Prostate gland (tissue), 2 donors: ENCODE data around the gene LMLN. TPM values are rescaled to one million over a fixed set of nuclear protein-coding genes. Genes with fewer than 3 reads are reported as not detected.
A peak's percentile ranks its signal among the peaks of the same experiment; 100 is the strongest.
"Not testable (repeated sequence)": the region's sequence is repeated elsewhere in the genome, so short reads cannot be mapped to it uniquely, and the experiment has no call there.

Experiments
- DNase-seq: peaks from one replicate; pipeline ENCODE4 v3.0.0-alpha.2; 2019; ENCODE audit warnings: low spot score
- H3K27ac ChIP-seq, 2 donors: fragments of 200-600 bp; sonication (generic); 2 replicates each; pipeline ENCODE4 v1.5.1; 2017 to 2019
- H3K27me3 ChIP-seq: fragments of 200-600 bp; sonication (generic); replicated peaks from 2 replicates; pipeline ENCODE4 v1.5.1; 2019; ENCODE audit not compliant: insufficient read depth
- H3K36me3 ChIP-seq, 2 donors: fragments of 200-600 bp; sonication (generic); 1 replicate in 1 of 2; 2 replicates in 1 of 2; pipeline versions ENCODE4 v1.5.1 to v1.8.1; 2017 to 2019
- H3K4me1 ChIP-seq: fragments of 200-600 bp; sonication (generic); replicated peaks from 2 replicates; pipeline ENCODE4 v1.5.1; 2019
- H3K4me3 ChIP-seq, 2 donors: fragments of 200-600 bp; sonication (generic); 2 replicates each; pipeline ENCODE4 v1.5.1; 2017 to 2019
- H3K9me3 ChIP-seq: fragments of 200-600 bp; sonication (generic); 2 replicates; pipeline ENCODE4 v1.5.1; 2017
- CTCF ChIP-seq, 4 experiments: fragments of 200-600 bp in 2 of 4; fragments of 450-650 bp in 2 of 4; sonication (generic) in 2 of 4; IDR thresholded peaks; 1 replicate in 3 of 4; 2 replicates in 1 of 4; pipeline ENCODE4 v1.5.1; 2016 to 2019; ENCODE audit warnings: antibody characterized with exemption in 4 of 4, mild to moderate bottlenecking in 2 of 4, moderate library complexity in 2 of 4
- POLR2A ChIP-seq: fragments of 450-650 bp; IDR thresholded peaks from one replicate; pipeline ENCODE4 v1.6.1; 2016; ENCODE audit warnings: antibody characterized with exemption, mild to moderate bottlenecking
- POLR2AphosphoS5 ChIP-seq: sonication (generic); formaldehyde crosslinking; IDR thresholded peaks from one replicate; pipeline ENCODE4 v1.6.1; 2017; ENCODE audit warnings: antibody characterized with exemption
- whole genome bisulfite sequencing: methylation state at CpG from one replicate; pipeline ENCODE4 v1.1.5; 2018; 5-methylcytosine and 5-hydroxymethylcytosine counted together
- intact Hi-C: fragments of 100-400 bp; cut with DNase I; formaldehyde crosslinking; loops from one replicate; pipeline ENCODE4 v1.14.2; 2022
- total RNA-seq, 2 donors: library from RNA; depleted of rRNA; stranded (reverse); fragments of >200 nt; gene quantifications; one replicate each; pipeline ENCODE4 v1.1.0, GENCODE V29; 2016

The LMLN gene
- total RNA-seq, 2 donors from 2014 or later: 6.8 to 16.9 TPM

DNA sequence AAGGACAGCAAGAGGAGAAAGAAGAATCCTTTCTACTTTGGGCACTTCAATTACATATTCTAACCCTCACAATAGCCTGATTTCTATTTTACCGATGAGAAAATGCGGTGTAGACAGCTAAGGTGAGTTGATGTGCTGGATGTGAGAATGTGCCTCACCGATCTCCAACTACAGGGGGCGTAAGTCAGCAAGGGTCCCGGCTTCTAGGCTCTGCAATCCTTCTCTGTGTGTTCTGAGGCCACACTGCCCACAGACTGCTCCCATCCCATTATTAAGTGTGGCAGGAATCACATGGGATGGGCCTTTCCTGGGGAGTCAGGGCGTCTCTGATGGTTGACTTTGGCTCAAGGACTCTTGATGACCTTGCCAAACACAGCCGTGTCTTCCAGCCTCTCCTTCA lies 33.6 kb upstream of the LMLN start:
- H3K36me3 ChIP-seq: peaks cover 0 to 6% of the 10 kb centered on the region in 2 donors

DNA sequence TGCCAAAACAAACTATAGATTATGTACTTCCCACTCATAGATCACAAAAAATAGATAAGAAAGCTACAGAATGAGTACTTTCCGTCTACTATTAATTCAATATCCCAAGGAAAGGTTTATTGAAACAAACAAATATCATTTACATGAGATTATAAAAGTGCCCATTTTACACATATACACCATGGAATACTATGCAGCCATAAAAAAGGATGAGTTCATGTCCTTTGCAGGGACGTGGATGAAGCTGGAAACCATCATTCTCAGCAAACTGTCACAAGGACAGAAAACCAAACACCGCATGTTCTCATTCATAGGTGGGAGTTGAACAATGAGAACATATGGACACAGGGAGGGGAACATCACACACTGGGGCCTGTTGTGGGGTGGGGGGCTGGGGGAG lies 32.4 kb upstream of the LMLN start:
- DNase-seq, intact Hi-C loops, H3K27ac ChIP-seq, H3K4me3 ChIP-seq, H3K9me3 ChIP-seq, H3K4me1 ChIP-seq, H3K27me3 ChIP-seq, H3K36me3 ChIP-seq: not testable (repeated sequence)
- 92% methylated on average over 3 of the region's 3 CpGs for WGBS

More for the DNA sequence above, 33.6 kb upstream of the LMLN start:
- TF ChIP-seq POLR2A: no peak
- TF ChIP-seq CTCF (IDR thresholded peaks at IDR 0.05): no peak
- no peak for TF ChIP-seq POLR2AphosphoS5
- no peak for DNase-seq
- H3K27me3 ChIP-seq: no peaks in the 10 kb centered on the region
- no peak overlapping the region for H3K4me3 ChIP-seq
- intact Hi-C loops: no loop called here
- no peaks in the 10 kb centered on the region for H3K4me1 ChIP-seq
- no peaks in the 10 kb centered on the region for H3K9me3 ChIP-seq
- WGBS: 72% methylated on average over 7 of the region's 7 CpGs
- H3K27ac ChIP-seq: no peak overlapping the region

DNA sequence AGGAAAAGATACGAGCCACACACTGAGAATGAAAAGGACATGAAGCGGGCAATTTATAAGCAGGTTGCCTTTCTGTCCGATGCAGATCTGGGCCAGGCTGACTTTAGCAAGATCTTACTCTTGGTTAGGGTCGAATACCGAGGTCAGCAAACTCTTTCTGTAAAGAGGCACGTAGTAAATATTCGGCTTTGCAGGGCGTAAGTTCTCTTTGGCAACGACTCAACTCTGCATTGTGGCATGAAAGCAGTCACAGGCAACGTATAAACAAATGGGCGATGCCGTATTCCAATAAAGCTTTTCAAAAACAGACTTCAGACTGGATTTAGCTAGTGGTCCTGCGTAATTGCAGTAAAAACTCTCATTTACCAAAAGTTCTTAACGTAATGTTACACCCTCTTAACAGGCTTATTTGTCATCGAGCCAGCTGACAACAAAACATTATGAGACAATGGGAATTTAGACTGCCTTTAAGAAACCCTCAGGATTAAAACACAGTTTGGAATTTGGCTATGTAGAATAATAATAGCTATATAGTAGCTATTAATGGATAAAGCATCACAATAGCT lies 23.1 kb upstream of the LMLN start:
- Histone ChIP-seq H3K27me3 (no peaks in the 10 kb centered on the region), H3K9me3 (no peaks in the 10 kb centered on the region), H3K36me3 (no peaks in the 10 kb centered on the region), H3K27ac (no peak overlapping the region), H3K4me3 (no peak overlapping the region), H3K4me1 (no peaks in the 10 kb centered on the region)
- no peak for DNase-seq
- 88% methylated on average over 15 of the region's 15 CpGs for WGBS
- no peak for TF ChIP-seq CTCF (IDR thresholded peaks at IDR 0.05)
- TF ChIP-seq POLR2AphosphoS5: no peak
- TF ChIP-seq POLR2A: no peak
- intact Hi-C loops: no loop called here

DNA sequence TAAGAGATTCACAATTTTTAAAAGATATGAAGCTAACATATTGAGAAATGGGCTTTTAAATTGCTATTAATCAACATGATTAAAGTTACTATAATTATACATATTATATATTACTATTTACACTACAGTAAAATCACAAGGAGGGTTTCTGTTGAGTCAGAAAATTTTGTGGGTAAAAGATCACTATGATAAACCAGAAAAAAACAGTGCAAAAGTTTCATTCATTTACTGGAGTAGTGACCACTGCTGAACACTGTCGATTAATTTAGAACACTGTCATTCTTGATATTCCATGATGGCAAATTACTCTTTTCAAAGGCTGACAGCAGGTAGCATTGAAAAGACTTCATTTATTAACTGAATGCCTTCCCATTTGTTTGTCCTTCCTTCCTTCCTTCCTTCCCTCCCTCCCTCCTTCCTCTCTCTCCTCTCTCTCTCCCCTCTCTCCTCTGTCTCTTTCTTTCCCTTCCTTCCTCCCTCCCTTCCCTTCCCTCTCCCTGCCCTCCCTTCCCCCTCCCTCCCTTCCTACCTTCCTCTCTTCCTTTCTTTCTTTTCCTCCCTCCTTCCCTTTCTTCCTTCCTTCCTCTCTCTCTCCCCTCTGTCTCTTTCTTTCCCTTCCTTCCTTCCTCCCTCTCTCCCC lies 19.2 kb upstream of the LMLN start:
- Histone ChIP-seq H3K4me3 (no peak overlapping the region), H3K27me3 (no peaks in the 10 kb centered on the region), H3K27ac (no peak overlapping the region), H3K4me1 (no peaks in the 10 kb centered on the region), H3K9me3 (no peaks in the 10 kb centered on the region), H3K36me3 (no peaks in the 10 kb centered on the region)
- WGBS: 94% methylated on average over 1 of the region's 1 CpG
- intact Hi-C loops: no loop called here
- no peak for TF ChIP-seq POLR2A
- DNase-seq: no peak

GRCh38 chr3:197942956-197943556 lies 17.0 kb upstream of the LMLN start:
- Histone ChIP-seq H3K9me3 (no peaks in the 10 kb centered on the region), H3K27me3 (no peaks in the 10 kb centered on the region), H3K4me3 (no peak overlapping the region), H3K27ac (no peak overlapping the region), H3K36me3 (no peaks in the 10 kb centered on the region), H3K4me1 (no peaks in the 10 kb centered on the region)
- DNase-seq: no peak
- 40% methylated on average over 2 of the region's 2 CpGs for WGBS
- intact Hi-C loops: loop anchor here (1.0 kb wide), 1 partner anchor 37 kb away; no protein-coding TSS in a partner anchor
- TF ChIP-seq POLR2AphosphoS5: no peak
- peak in 3 of 4 experiments; percentile 55 to 59 (median 58) for TF ChIP-seq CTCF (IDR thresholded peaks at IDR 0.05)
